Measurements from ENCODE around the gene MYORG. TPM values are rescaled to one million over a fixed set of nuclear protein-coding genes. Genes with fewer than 3 reads are reported as not detected.
A peak's percentile ranks its signal among the peaks of the same experiment; 100 is the strongest.

Gene MYORG
- total and polyA plus RNA-seq, 10 of the 15 experiments (the other 5 are each of a cell fraction or from before 2014, with no cell fraction given): 0.05 to 0.36 (median 0.10) TPM; not detected in 1

DNA sequence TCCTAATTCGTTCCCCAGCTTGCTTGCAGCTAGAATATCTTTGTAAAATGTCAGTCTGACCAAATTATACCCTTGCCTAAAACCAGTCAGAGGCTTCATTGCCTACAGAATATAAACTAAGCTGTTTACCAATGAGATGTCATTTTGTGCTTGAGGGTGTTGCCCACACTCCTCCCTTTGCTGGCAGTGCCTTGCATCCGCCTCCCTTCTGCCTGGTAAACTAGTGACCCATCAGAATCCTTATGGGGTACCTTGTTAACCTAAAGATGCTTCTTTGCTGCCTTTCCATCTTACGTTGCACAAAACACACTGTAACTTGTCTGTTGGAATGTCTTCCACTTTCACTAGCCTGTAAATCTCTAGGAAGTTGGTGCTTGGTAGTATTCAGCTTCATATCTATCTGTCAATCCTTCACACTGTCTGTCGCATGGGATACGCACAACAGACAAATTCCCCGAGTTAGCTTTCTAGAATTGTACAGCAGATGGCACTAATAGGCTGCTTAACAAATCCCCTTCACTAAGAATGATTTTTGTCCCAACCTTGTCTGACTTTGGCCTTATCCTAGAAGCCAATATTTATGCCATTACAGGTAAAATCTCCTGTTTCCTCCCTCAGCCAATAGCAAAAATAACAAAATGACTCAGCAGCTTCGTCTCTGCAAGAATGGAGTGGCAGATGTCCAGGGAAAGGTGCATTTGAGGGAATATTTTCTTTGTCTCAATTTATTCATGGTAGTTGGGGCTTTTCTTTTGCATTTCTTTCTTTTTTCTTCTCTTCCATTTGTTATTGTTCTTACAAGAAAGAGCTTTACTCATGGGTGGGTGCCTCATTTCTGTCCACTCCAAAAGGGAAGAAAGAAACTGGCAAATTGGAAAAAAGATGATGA, 44.4 kb downstream of the MYORG start:
- no peak overlapping the region for H3K4me3 ChIP-seq
- BruUV-seq (replicated peaks): no TSS peak
- H4K20me1 ChIP-seq (ENCODE audit: control insufficient read depth, insufficient read depth): no peaks in the 10 kb centered on the region
- no peaks in the 10 kb centered on the region for H3K36me3 ChIP-seq (ENCODE audit: control insufficient read depth in 2 of 2, insufficient read depth in 2 of 2, low read length in 1 of 2)
- H3K4me1 ChIP-seq (ENCODE audit: control insufficient read depth, insufficient read depth, low read length): no peaks in the 10 kb centered on the region; the same call in 1 of the 2 replicates
- DNase-seq (ENCODE audit: low read depth, low spot score) (peak; percentile 12), ATAC-seq (no peak), FAIRE-seq (peak; percentile 59)
- no peak overlapping the region for H2AFZ ChIP-seq (ENCODE audit: control insufficient read depth, low read depth, low read length)
- SMC1A ChIA-PET (ENCODE audit: uncharacterized antibody, unreplicated experiment): interaction anchor here (0.9 to 6.4 kb wide), 3 partner anchors 45 to 305 kb away, joined by 3 to 73 read pairs (median 3); partner anchors contain the start of genes MYORG and SIGMAR1
- WGBS (ENCODE audit: insufficient coverage, insufficient replicate concordance, low lambda C conversion rate, missing lambda C conversion rate): 47% methylated on average over 7 of the region's 7 CpGs
- intact Hi-C loops (cut with micrococcal nuclease; ENCODE audit: unreplicated experiment): loop anchor here (1.0 to 5.0 kb wide), 3 partner anchors 47 to 270 kb away; no protein-coding TSS in a partner anchor
- no peaks in the 10 kb centered on the region for H3K9me3 ChIP-seq (replicated peaks; ENCODE audit: control insufficient read depth, insufficient read depth, low read length)
- no peak overlapping the region for H3K27ac ChIP-seq (ENCODE audit: control insufficient read depth, insufficient read depth)
- in situ Hi-C loops (cut with MboI): no loop called here
- CTCF ChIA-PET: interaction anchor here (0.7 to 8.1 kb wide), 11 partner anchors 12 to 370 kb away, joined by 3 to 134 read pairs (median 3); partner anchors contain the start of gene MYORG
- no peaks in the 10 kb centered on the region for H3K27me3 ChIP-seq (replicated peaks in 1 of 2; ENCODE audit: control insufficient read depth in 2 of 2, insufficient read depth in 2 of 2, low read length in 1 of 2)
- peaks cover 10% of the 10 kb centered on the region for H3K79me2 ChIP-seq (ENCODE audit: control insufficient read depth, insufficient read depth, low read length)
- RAD21 ChIA-PET (ENCODE audit: unreplicated experiment): interaction anchor here (1.6 to 2.1 kb wide), 3 partner anchors 45 to 48 kb away, joined by 4 to 12 read pairs (median 7); partner anchors contain the start of gene MYORG
- H3K9ac ChIP-seq (ENCODE audit: control insufficient read depth, insufficient read depth, low read length): no peak overlapping the region
- POLR2A ChIA-PET: interaction anchor here (0.5 to 0.8 kb wide), 2 partner anchors 11 to 154 kb away, joined by 3 read pairs; partner anchors contain the start of gene UBAP1
- no peak overlapping the region for H3K4me2 ChIP-seq (ENCODE audit: control insufficient read depth, insufficient read depth)
- TF ChIP-seq RUNX3 (IDR thresholded peaks at IDR 0.05; ENCODE audit: low read length) (no peak), POLR2A (IDR thresholded peaks at IDR 0.05; ENCODE audit: low read depth, low read length) (no peak), GATAD2B (conservative IDR thresholded peaks at IDR 0.05; ENCODE audit: low read depth) (no peak), NFXL1 (IDR thresholded peaks at IDR 0.05; ENCODE audit: borderline replicate concordance) (no peak), CHD2 (IDR thresholded peaks at IDR 0.05; ENCODE audit: borderline replicate concordance, low read depth, low read length) (no peak), KDM1A (IDR thresholded peaks at IDR 0.05; ENCODE audit: borderline replicate concordance) (no peak), MYB (IDR thresholded peaks at IDR 0.05; ENCODE audit: borderline replicate concordance, low read depth, low read length) (no peak), RBBP5 (conservative IDR thresholded peaks at IDR 0.05) (no peak), FOXK2 (IDR thresholded peaks at IDR 0.05) (no peak), ZNF207 (IDR thresholded peaks at IDR 0.05; ENCODE audit: borderline replicate concordance) (no peak), NR2C2 (IDR thresholded peaks at IDR 0.05; ENCODE audit: borderline replicate concordance, control insufficient read depth, insufficient read length, low read depth) (no peak), STAT1 (conservative IDR thresholded peaks at IDR 0.05) (no peak), PML (IDR thresholded peaks at IDR 0.05; ENCODE audit: low read length) (no peak)
- TF ChIP-seq, protein P1, sequence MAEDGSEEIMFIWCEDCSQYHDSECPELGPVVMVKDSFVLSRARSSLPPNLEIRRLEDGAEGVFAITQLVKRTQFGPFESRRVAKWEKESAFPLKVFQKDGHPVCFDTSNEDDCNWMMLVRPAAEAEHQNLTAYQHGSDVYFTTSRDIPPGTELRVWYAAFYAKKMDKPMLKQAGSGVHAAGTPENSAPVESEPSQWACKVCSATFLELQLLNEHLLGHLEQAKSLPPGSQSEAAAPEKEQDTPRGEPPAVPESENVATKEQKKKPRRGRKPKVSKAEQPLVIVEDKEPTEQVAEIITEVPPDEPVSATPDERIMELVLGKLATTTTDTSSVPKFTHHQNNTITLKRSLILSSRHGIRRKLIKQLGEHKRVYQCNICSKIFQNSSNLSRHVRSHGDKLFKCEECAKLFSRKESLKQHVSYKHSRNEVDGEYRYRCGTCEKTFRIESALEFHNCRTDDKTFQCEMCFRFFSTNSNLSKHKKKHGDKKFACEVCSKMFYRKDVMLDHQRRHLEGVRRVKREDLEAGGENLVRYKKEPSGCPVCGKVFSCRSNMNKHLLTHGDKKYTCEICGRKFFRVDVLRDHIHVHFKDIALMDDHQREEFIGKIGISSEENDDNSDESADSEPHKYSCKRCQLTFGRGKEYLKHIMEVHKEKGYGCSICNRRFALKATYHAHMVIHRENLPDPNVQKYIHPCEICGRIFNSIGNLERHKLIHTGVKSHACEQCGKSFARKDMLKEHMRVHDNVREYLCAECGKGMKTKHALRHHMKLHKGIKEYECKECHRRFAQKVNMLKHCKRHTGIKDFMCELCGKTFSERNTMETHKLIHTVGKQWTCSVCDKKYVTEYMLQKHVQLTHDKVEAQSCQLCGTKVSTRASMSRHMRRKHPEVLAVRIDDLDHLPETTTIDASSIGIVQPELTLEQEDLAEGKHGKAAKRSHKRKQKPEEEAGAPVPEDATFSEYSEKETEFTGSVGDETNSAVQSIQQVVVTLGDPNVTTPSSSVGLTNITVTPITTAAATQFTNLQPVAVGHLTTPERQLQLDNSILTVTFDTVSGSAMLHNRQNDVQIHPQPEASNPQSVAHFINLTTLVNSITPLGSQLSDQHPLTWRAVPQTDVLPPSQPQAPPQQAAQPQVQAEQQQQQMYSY (CRISPR knock-in tag; IDR thresholded peaks at IDR 0.05): no peak
- TF ChIP-seq, protein P2, sequence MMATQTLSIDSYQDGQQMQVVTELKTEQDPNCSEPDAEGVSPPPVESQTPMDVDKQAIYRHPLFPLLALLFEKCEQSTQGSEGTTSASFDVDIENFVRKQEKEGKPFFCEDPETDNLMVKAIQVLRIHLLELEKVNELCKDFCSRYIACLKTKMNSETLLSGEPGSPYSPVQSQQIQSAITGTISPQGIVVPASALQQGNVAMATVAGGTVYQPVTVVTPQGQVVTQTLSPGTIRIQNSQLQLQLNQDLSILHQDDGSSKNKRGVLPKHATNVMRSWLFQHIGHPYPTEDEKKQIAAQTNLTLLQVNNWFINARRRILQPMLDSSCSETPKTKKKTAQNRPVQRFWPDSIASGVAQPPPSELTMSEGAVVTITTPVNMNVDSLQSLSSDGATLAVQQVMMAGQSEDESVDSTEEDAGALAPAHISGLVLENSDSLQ (IDR thresholded peaks at IDR 0.05): 0 out of 2 replicates have a peak, but pooled peaks have one; percentile 24
- TF ChIP-seq, protein P3, sequence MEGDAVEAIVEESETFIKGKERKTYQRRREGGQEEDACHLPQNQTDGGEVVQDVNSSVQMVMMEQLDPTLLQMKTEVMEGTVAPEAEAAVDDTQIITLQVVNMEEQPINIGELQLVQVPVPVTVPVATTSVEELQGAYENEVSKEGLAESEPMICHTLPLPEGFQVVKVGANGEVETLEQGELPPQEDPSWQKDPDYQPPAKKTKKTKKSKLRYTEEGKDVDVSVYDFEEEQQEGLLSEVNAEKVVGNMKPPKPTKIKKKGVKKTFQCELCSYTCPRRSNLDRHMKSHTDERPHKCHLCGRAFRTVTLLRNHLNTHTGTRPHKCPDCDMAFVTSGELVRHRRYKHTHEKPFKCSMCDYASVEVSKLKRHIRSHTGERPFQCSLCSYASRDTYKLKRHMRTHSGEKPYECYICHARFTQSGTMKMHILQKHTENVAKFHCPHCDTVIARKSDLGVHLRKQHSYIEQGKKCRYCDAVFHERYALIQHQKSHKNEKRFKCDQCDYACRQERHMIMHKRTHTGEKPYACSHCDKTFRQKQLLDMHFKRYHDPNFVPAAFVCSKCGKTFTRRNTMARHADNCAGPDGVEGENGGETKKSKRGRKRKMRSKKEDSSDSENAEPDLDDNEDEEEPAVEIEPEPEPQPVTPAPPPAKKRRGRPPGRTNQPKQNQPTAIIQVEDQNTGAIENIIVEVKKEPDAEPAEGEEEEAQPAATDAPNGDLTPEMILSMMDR (IDR thresholded peaks at IDR 0.05 in 2 of 3, conservative IDR thresholded peaks at IDR 0.05 in 1 of 3; ENCODE audit: control insufficient read depth in 2 of 3, extremely low read depth in 1 of 3, insufficient read depth in 1 of 3, low read depth in 3 of 3, low read length in 3 of 3): peak; percentile 40 to 61 (median 42); a peak in 4 of 6 replicates

Measured in GM12878 (cell line).